ENCODE data around the gene ISG20.

Gene ISG20

DNA sequence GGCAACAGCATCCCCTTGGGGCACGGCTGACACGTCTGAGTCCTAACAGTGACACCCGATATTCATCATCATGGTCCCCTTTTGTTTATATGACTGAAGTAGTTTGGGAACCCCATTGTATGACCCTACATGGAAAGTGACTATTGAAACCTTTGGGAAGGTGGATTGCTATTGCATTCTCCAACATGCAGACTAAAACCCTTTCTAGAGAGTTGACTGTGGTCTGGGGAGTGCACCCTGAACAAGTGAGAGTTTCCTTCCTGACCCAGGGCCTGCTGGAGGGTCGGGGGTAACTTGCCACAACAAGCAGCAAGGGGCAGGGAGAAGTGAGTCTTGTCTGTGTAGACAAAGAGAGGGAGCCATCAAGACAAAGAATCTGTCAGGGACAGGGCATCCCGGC is 54.4 kb downstream of the ISG20 start:
- TF ChIP-seq, protein P1, sequence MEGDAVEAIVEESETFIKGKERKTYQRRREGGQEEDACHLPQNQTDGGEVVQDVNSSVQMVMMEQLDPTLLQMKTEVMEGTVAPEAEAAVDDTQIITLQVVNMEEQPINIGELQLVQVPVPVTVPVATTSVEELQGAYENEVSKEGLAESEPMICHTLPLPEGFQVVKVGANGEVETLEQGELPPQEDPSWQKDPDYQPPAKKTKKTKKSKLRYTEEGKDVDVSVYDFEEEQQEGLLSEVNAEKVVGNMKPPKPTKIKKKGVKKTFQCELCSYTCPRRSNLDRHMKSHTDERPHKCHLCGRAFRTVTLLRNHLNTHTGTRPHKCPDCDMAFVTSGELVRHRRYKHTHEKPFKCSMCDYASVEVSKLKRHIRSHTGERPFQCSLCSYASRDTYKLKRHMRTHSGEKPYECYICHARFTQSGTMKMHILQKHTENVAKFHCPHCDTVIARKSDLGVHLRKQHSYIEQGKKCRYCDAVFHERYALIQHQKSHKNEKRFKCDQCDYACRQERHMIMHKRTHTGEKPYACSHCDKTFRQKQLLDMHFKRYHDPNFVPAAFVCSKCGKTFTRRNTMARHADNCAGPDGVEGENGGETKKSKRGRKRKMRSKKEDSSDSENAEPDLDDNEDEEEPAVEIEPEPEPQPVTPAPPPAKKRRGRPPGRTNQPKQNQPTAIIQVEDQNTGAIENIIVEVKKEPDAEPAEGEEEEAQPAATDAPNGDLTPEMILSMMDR (IDR thresholded peaks at IDR 0.05; ENCODE audit: low read depth, low read length, missing control alignments): no peak
- DNase-seq (ENCODE audit: low read depth): no peak
- no peak overlapping the region for H3K4me3 ChIP-seq (ENCODE audit: low read depth, low read length)

DNA sequence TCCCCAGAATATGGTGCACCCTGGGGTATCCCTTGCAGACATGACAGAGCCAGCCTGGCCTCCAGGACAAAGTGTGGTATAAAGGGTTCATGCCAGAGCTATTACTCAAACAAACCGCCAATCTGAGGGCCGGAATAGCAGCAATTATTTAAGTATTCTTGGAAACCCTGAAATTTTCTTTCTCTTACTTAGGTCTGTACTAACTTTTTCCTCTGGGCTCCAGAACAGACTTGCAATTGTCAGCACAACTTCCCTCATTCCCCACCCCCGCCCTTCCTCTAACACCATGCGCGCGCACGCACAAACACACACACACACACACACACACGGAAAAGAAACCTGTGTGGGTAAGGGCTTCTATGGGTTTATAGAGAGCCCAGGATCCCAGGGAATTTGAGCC is 56.3 kb downstream of the ISG20 start:
- DNase-seq (ENCODE audit: low read depth): no peak
- no peak overlapping the region for H3K4me3 ChIP-seq (ENCODE audit: low read depth, low read length)
- TF ChIP-seq, protein P1 (IDR thresholded peaks at IDR 0.05; ENCODE audit: low read depth, low read length, missing control alignments): no peak

DNA sequence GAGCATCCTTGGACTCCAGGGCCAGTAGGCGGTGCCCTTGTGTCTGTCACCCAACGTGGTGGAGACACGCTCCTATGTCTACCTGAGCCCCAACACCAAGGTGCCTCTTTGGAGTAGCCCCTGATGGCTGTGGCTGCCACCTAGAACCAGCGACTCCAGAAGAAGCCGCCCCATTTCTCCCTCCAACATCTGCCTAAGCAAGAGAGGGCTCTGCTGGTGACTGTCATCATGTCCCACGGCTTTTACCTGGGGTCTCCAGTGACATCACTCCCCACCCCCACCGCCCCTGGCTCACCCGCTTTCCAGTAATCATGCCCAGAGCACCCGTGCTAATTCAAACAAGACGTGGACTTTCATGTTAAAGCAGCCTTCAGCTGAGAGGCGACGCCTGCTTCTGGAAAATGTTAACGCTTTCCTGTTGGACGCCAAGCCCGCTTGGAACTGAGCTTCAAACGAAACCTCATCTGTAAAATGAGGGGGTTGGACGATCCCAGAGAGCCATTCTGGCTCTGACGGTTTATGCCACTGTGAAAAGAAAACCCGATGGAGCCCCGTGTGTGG is 57.0 kb downstream of the ISG20 start:
- H3K4me3 ChIP-seq (ENCODE audit: low read depth, low read length): no peak overlapping the region
- no peak for DNase-seq (ENCODE audit: low read depth)
- TF ChIP-seq, protein P1 (IDR thresholded peaks at IDR 0.05; ENCODE audit: low read depth, low read length, missing control alignments): no peak

DNA sequence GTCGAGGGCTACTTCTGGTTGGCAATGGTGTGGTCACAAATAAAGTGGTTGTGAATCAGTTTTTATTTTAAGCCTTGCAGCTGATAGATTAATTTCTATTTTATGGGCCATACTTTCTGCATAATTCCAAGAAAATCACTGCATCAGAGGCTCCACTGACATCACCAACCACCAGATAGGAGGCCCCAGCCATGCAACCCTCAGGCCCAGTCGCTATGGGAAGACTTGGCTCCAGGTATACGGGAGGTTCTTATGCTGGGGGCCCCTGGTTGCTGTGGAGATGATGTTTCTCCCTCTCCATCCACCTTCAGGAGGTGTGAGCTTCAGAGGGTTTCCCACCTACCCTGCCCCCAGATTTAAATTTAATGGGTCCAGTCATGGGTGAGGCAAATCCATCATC is 57.4 kb downstream of the ISG20 start:
- TF ChIP-seq, protein P1 (IDR thresholded peaks at IDR 0.05; ENCODE audit: low read depth, low read length, missing control alignments): no peak
- no peak for DNase-seq (ENCODE audit: low read depth)
- H3K4me3 ChIP-seq (ENCODE audit: low read depth, low read length): no peak overlapping the region

DNA sequence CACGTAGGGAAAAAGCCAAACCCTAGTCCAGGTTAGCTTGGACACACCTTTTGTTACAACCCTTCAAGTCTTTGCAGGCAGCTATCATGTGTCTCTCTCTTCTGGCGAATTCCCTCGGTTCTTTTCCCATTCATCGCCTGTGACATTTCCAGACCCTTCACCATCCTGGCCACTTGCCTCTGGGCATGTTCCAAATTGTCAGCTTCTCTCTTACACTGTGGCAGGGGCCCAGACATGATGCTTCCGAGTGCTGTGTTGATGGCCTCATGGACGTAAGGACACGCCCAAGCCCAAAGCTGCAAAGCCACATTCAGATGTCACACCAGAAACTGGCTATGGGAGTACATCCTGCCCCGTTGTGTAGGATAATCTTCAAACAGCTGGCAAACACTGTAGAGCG is 58.5 kb downstream of the ISG20 start:
- no peak for DNase-seq (ENCODE audit: low read depth)
- H3K4me3 ChIP-seq (ENCODE audit: low read depth, low read length): no peak overlapping the region

DNA sequence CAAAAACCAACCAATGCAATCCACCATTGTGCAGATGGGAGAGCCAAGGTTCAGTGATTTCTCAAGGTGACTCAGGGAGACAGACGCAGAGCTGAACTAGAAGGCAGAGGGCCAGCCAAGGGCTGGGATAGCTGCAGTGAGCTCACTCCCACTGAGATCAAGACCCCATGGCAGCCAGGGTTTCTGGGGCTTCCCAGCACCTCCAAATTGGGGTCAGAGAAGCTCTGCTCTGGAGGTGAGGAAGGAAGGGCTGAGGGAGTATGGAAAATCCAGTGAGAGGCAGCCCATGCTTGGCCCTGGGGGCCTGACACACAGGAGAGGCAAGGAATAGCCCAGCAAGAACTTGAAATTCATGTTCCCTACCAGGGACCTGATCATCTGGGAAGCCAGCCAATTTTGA is 61.0 kb downstream of the ISG20 start:
- TF ChIP-seq, protein P1 (IDR thresholded peaks at IDR 0.05; ENCODE audit: low read depth, low read length, missing control alignments): no peak

More for the DNA sequence above, 58.5 kb downstream of the ISG20 start:
- TF ChIP-seq, protein P1 (IDR thresholded peaks at IDR 0.05; ENCODE audit: low read depth, low read length, missing control alignments): no peak

DNA sequence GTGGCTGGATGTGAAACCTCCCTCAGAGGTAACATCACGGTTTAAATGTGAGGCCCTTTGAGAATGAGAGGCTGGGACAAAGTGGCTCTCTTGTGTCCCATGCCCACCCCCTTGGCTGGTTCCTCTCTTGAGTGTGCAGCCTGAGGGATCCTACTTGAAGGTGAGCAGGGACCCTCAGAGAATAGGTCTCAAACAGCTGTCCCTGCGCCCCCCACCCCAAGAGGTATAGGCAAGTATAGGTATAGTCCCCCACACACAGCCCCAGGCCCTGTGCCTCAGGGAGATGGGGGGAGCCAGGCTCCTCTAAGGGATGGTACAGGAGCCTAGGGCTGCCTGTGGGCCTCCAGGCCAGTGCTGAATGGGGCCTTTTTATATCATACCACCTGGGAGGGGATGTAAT is 61.9 kb downstream of the ISG20 start:
- TF ChIP-seq, protein P1 (IDR thresholded peaks at IDR 0.05; ENCODE audit: low read depth, low read length, missing control alignments): no peak
- H3K4me3 ChIP-seq (ENCODE audit: low read depth, low read length): no peak overlapping the region
- no peak for DNase-seq (ENCODE audit: low read depth)

More for the DNA sequence above, 61.0 kb downstream of the ISG20 start:
- DNase-seq (ENCODE audit: low read depth): no peak
- H3K4me3 ChIP-seq (ENCODE audit: low read depth, low read length): no peak overlapping the region

Measured in GM12864 (cell line).